ENCODE measurements around the gene ALPK1.

Gene ALPK1

DNA sequence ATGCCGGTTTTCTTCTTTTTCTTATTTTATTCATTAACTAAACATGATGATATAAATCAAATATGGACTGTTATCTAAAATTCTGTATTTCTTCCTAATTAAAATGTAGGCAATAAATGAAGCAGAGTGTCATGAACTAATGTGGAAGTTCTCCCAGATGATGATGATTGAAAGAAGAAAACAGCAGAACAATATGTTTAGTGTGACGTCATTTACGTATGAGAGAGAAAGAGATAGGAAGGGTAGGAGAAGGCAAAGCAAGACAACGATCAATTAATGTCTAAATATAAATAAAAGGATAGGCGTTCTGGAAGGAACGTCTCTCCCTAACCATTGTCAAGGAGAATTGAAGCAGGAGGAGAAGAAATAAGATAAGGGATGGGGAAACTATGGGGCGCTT, 113.6 kb downstream of the ALPK1 start:
- TF ChIP-seq, protein P1, sequence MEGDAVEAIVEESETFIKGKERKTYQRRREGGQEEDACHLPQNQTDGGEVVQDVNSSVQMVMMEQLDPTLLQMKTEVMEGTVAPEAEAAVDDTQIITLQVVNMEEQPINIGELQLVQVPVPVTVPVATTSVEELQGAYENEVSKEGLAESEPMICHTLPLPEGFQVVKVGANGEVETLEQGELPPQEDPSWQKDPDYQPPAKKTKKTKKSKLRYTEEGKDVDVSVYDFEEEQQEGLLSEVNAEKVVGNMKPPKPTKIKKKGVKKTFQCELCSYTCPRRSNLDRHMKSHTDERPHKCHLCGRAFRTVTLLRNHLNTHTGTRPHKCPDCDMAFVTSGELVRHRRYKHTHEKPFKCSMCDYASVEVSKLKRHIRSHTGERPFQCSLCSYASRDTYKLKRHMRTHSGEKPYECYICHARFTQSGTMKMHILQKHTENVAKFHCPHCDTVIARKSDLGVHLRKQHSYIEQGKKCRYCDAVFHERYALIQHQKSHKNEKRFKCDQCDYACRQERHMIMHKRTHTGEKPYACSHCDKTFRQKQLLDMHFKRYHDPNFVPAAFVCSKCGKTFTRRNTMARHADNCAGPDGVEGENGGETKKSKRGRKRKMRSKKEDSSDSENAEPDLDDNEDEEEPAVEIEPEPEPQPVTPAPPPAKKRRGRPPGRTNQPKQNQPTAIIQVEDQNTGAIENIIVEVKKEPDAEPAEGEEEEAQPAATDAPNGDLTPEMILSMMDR (IDR thresholded peaks at IDR 0.05; ENCODE audit: insufficient read depth, missing control alignments): no peak
- FAIRE-seq (no peak), DNase-seq (ENCODE audit: insufficient read length, low spot score) (no peak)

DNA sequence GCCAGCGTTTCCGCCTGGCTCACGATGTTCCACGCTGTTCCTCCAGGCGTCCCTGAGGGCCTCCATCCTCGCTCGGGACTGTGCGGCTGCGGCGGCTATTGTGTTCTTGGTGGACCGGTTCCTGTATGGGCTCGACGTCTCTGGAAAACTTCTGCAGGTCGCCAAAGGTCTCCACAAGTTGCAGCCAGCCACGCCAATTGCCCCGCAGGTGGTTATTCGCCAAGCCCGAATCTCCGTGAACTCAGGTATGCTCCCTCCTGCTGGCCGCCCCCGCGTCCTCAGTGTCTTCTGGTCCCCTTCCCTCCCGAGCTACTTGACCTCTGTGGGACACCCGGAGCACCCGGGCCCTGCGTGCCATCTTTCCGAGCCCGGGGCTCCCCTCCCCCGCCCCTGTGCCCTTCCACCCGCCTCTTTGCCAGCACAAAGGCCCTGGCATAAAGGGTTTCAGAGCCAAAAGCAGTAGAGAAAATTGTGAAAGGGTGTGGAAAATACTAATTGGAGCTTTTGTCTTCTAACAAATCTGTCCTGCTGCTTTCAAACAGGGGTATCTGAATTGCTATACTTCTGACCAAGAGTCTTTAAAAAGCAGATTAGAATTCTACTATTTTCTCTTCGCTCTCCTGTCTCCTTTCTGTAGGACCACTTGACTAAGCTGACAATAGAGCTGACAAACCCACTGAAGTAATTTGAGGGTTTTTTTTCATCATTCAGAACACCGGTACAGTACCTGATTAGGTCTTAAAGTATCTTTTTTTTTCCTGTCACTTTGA, 114.8 kb downstream of the ALPK1 start:
- TF ChIP-seq, protein P1 (IDR thresholded peaks at IDR 0.05; ENCODE audit: insufficient read depth, missing control alignments): no peak
- FAIRE-seq (no peak), DNase-seq (ENCODE audit: insufficient read length, low spot score) (no peak)

DNA sequence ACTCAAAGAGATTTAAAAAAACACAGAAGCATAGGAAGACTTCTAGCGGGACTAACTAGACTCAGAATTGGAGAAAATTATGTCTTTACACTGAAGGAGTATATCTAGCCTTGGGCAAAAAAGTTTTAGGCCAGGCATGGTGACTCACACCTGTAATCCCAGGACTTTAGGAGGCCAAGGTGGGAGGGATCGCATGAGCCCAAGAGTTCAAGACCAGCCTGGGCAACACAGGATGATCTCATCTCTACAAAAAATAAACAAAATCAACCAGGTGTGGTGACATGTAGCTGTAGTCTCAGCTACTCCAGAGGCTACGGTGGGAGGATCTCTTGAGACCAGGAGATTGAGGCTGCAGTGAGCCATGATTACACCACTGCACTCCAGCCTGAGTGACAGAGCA, 119.3 kb downstream of the ALPK1 start:
- DNase-seq (ENCODE audit: insufficient read length, low spot score): no peak
- TF ChIP-seq, protein P1 (IDR thresholded peaks at IDR 0.05; ENCODE audit: insufficient read depth, missing control alignments): no peak
- no peak for FAIRE-seq

DNA sequence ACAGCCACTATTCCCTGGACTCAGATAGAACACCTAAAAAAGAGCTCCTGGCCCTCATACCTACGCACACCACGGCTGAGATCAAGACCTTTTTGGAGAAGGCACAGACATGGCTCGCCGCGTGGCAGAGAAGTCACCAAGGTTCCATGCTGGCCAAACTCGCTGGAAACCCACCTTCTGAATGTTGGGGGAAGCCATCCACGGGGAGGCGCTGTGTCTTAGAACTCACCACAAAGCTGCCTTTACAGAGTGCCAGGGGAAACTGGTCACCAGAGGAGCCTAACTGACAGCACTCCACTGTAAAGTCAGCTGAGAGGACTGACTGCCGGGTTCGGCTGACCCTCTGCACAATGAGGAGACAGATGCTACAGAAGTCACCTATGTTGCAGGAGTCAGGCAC, 120.9 kb downstream of the ALPK1 start:
- no peak for DNase-seq (ENCODE audit: insufficient read length, low spot score)

DNA sequence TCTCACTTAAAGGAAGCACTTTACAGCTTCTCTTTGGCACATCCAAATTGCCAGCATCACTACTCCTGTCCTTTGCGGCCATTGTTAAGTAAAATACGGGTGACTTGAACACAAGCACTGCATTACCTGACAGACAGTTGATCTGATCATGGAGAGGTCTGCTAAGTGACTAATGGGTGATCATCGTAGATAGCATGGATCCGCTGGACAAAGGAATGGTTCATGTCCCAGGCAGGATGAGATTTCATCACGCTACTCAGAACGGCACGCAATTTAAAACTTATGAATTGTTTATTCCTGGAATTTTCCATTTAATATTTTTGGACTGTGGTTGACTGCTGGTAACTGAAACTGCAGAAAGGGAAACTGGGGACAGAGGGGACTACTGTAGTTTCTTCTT, 124.7 kb downstream of the ALPK1 start:
- FAIRE-seq: no peak
- no peak for DNase-seq (ENCODE audit: insufficient read length, low spot score)
- TF ChIP-seq, protein P1 (IDR thresholded peaks at IDR 0.05; ENCODE audit: insufficient read depth, missing control alignments): no peak

More for the DNA sequence above, 120.9 kb downstream of the ALPK1 start:
- TF ChIP-seq, protein P1 (IDR thresholded peaks at IDR 0.05; ENCODE audit: insufficient read depth, missing control alignments): peak; percentile 22
- FAIRE-seq: no peak

DNA sequence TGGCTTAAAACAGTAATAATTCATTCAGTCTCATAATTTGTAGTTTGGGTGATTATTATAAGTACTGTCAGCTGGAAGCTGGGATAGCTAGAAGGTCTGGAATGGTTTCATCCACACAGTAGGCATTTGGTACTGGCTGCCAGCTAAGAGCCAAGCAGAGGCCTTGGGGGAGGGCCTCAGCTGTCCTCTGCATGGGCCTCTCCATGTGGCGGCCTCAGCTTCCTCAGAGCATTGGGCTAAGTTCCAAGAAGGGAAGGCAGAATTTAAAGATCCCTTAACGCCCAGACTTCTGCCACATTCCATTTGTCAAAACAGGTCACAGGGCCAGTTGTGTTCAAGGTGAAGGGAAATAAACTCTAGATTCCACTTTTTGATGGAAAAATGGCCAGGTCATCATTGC, 125.5 kb downstream of the ALPK1 start:
- TF ChIP-seq, protein P1 (IDR thresholded peaks at IDR 0.05; ENCODE audit: insufficient read depth, missing control alignments): no peak
- no peak for FAIRE-seq

DNA sequence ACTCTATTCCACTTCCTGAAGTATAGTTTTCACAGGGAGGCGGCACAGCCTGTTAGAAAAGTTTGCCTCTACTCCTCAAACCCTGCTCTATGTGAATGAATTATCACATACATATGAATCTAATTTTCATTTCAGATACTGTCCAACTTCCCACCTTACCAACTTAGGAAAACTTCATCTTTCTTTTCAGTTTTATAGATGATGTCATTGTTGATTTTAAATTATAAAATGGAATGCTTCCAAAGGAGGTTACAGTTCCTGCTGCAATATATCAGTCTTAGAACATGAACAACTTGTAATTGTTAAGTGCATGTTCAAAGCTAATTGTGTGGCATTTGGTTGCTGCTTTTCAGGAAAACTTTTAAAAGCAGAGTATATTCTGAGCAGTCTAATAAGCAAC, 126.4 kb downstream of the ALPK1 start:
- DNase-seq (ENCODE audit: insufficient read length, low spot score): no peak
- TF ChIP-seq, protein P1 (IDR thresholded peaks at IDR 0.05; ENCODE audit: insufficient read depth, missing control alignments): no peak
- FAIRE-seq: no peak

More for the DNA sequence above, 125.5 kb downstream of the ALPK1 start:
- DNase-seq (ENCODE audit: insufficient read length, low spot score): no peak

Data from D721Med (cell line).